C1 segment of cervical spinal cord (tissue), 14 donors: Measurements from ENCODE around the gene HMSD.
"Not testable (repeated sequence)": the region's sequence is repeated elsewhere in the genome, so short reads cannot be mapped to it uniquely, and the experiment has no call there.

Experiments used
- DNase-seq, 14 donors: peaks; one replicate each; lab custom pipeline; 2025; lab: John Stamatoyannopoulos, UW

The HMSD gene

GRCh38 chr18:63949068-63949737 lies at the start of gene HMSD:
Gene HMSD, plus strand, starts transcription at chr18:63949301. Its CDS starts 4,155 bp downstream, at chr18:63953456.
- DNase-seq: peak in 12 of 14 donors; percentile 16 to 78 (median 54)

GRCh38 chr18:63903851-63904570 lies 45.1 kb upstream of the HMSD start:
- no peak for DNase-seq

GRCh38 chr18:63904694-63905093 lies 44.4 kb upstream of the HMSD start:
- DNase-seq: no peak

GRCh38 chr18:63905361-63905760 lies 43.7 kb upstream of the HMSD start:
- no peak for DNase-seq

- DNase-seq: no peak
These were observed 43.0 kb upstream of the HMSD start for GRCh38 chr18:63906056-63906455.

GRCh38 chr18:63907664-63908063 lies 41.4 kb upstream of the HMSD start, which contains the start of gene SERPINB10:
Gene SERPINB10, plus strand, starts transcription at chr18:63907958. Its CDS starts 7,553 bp downstream, at chr18:63915511.
- DNase-seq: no peak

GRCh38 chr18:63908858-63909257 lies 40.2 kb upstream of the HMSD start:
- DNase-seq: no peak

GRCh38 chr18:63909870-63910269 lies 39.2 kb upstream of the HMSD start:
- no peak for DNase-seq

- DNase-seq: no peak
These were observed 31.3 kb upstream of the HMSD start for GRCh38 chr18:63917817-63918216.

GRCh38 chr18:63922049-63922448 lies 27.1 kb upstream of the HMSD start:
- no peak for DNase-seq

GRCh38 chr18:63924551-63924950 lies 24.6 kb upstream of the HMSD start:
- no peak for DNase-seq

- no peak for DNase-seq
These were observed 20.8 kb upstream of the HMSD start for GRCh38 chr18:63928331-63928730.

GRCh38 chr18:63929369-63929768 lies 19.7 kb upstream of the HMSD start:
- not testable (repeated sequence) for DNase-seq

- DNase-seq: no peak
These were observed 18.2 kb upstream of the HMSD start for GRCh38 chr18:63930773-63931354.

- DNase-seq: peak in 11 of 14 donors; percentile 16 to 73 (median 59)
These were observed 12.8 kb upstream of the HMSD start for GRCh38 chr18:63936156-63936931.

- no peak for DNase-seq
These were observed 12.1 kb upstream of the HMSD start for GRCh38 chr18:63936932-63937393.

GRCh38 chr18:63940008-63940407 lies 9.1 kb upstream of the HMSD start:
- DNase-seq: no peak

GRCh38 chr18:63940543-63941050 lies 8.5 kb upstream of the HMSD start:
- not testable (repeated sequence) for DNase-seq

GRCh38 chr18:63947051-63947790 lies 1.9 kb upstream of the HMSD start:
- DNase-seq: no peak

- no peak for DNase-seq
These were observed 2.2 kb downstream of the HMSD start for GRCh38 chr18:63951302-63951705.

GRCh38 chr18:63953811-63954210 lies 4.7 kb downstream of the HMSD start:
- peak in 1 of 14 donors; percentile 3 for DNase-seq
